A549 (cell line): Measurements from ENCODE around the gene AXIN2. TPM values are rescaled to one million over a fixed set of nuclear protein-coding genes. Genes with fewer than 3 reads are reported as not detected.
"Not testable (repeated sequence)": the region's sequence is repeated elsewhere in the genome, so short reads cannot be mapped to it uniquely, and the experiment has no call there.

Source experiments
- ATAC-seq, 2 experiments: fragments of 200-7000 bp in 1 of 2; fragments of >200 bp in 1 of 2; cut with Nextera tagmentation in 1 of 2; cut with Tn5 transposase in 1 of 2; 3 replicates each; pipeline versions ENCODE4 v1.8.0 to v1.9.1; 2018 to 2020; ENCODE audit warnings: mild to moderate bottlenecking in 1 of 2, moderate library complexity in 1 of 2
- CTCF ChIA-PET: fragments of 300-600 bp; sonication (Branson Sonifier 250); formaldehyde crosslinking; extraction: SDS; loops from one replicate; lab custom pipeline; 2021; ENCODE audit warnings: antibody characterized with exemption, inconsistent platforms; lab: Yijun Ruan, JAX
- POLR2A ChIA-PET: fragments of 350-600 bp; formaldehyde crosslinking; extraction: SDS; loops from one replicate; lab custom pipeline; 2021; ENCODE audit warnings: antibody characterized with exemption, inconsistent platforms; lab: Yijun Ruan, JAX
- DNase-seq, 2 experiments: peaks; one replicate each; pipeline versions ENCODE4 v3.0.0 to v3.0.0-alpha.2; 2011 to 2016; ENCODE audit warnings: low read depth in 1 of 2, low spot score in 1 of 2
- FAIRE-seq: peaks from 2 replicates; lab custom pipeline; 2011; peaks lifted over from hg19 to GRCh38; lab: Jason Lieb, UNC
- H3K27ac ChIP-seq, 2 experiments: fragments of >200 bp; sonication (Bioruptor Twin); formaldehyde crosslinking; 3 replicates each; pipeline ENCODE4 v1.5.1; 2016 to 2017
- H3K4me1 ChIP-seq: fragments of >200 bp; sonication (Bioruptor Twin); formaldehyde crosslinking; 3 replicates; pipeline ENCODE4 v1.6.1; 2016
- H3K4me2 ChIP-seq: fragments of >200 bp; sonication (Bioruptor Twin); formaldehyde crosslinking; 3 replicates; pipeline ENCODE4 v1.6.1; 2016
- H3K4me3 ChIP-seq: fragments of >200 bp; sonication (Bioruptor Twin); formaldehyde crosslinking; 3 replicates; pipeline ENCODE4 v1.5.1; 2016
- H3K9me3 ChIP-seq: fragments of >200 bp; sonication (Bioruptor Twin); formaldehyde crosslinking; 3 replicates; pipeline ENCODE4 v1.6.1; 2016
- CBX2 ChIP-seq: fragments of 200-600 bp; sonication (generic); IDR thresholded peaks from 2 replicates; pipeline ENCODE4 v1.6.1; 2016; ENCODE audit warnings: low read depth, mild to moderate bottlenecking, borderline replicate concordance
- CBX8 ChIP-seq: fragments of 200-600 bp; sonication (generic); IDR thresholded peaks from 2 replicates; pipeline ENCODE4 v1.6.1; 2016
- CHD4 ChIP-seq: fragments of 200-600 bp; sonication (generic); IDR thresholded peaks from 2 replicates; pipeline ENCODE4 v1.6.1; 2016; ENCODE audit warnings: antibody characterized with exemption, mild to moderate bottlenecking, borderline replicate concordance
- EHMT2 ChIP-seq: fragments of 200-600 bp; sonication (generic); IDR thresholded peaks from 2 replicates; pipeline ENCODE4 v1.6.1; 2016; ENCODE audit warnings: antibody characterized with exemption, low read depth, mild to moderate bottlenecking, moderate library complexity
- FOSB ChIP-seq: fragments of 250-450 bp; sonication (Bioruptor Pico); IDR thresholded peaks from 2 replicates; pipeline ENCODE4 v1.5.0; 2020; ENCODE audit warnings: mild to moderate bottlenecking, moderate library complexity
- HDAC2 ChIP-seq: fragments of 200-600 bp; sonication (generic); IDR thresholded peaks from 2 replicates; pipeline ENCODE4 v1.6.1; 2016
- HOXA7 ChIP-seq: fragments of 250-450 bp; sonication (Bioruptor Pico); IDR thresholded peaks from 2 replicates; pipeline ENCODE4 v1.5.0; 2020; ENCODE audit warnings: mild to moderate bottlenecking, moderate library complexity
- HOXB13 ChIP-seq: fragments of 250-450 bp; sonication (Bioruptor Pico); IDR thresholded peaks from 2 replicates; pipeline ENCODE4 v1.5.0; 2020; ENCODE audit warnings: low read depth, mild to moderate bottlenecking, moderate library complexity
- HOXB5 ChIP-seq: fragments of 250-450 bp; sonication (Bioruptor Pico); IDR thresholded peaks from 2 replicates; pipeline ENCODE4 v1.5.0; 2020; ENCODE audit warnings: mild to moderate bottlenecking, moderate library complexity
- MAFK ChIP-seq: fragments of 450-650 bp; IDR thresholded peaks from 2 replicates; pipeline ENCODE4 v1.6.1; 2014; ENCODE audit not compliant: partially characterized antibody
- MAZ ChIP-seq: fragments of 150-350 bp; IDR thresholded peaks from 2 replicates; pipeline ENCODE4 v1.6.1; 2014; ENCODE audit warnings: antibody characterized with exemption, low read depth, low read length, borderline replicate concordance
- MYC ChIP-seq: IDR thresholded peaks from 2 replicates; pipeline ENCODE4 v1.6.1; 2012; ENCODE audit warnings: mild to moderate bottlenecking, inconsistent platforms, low read length, improper control_type of control experiment, borderline replicate concordance
- POLR2A ChIP-seq: IDR thresholded peaks from 2 replicates; pipeline ENCODE4 v1.6.1; 2012; ENCODE audit warnings: mild to moderate bottlenecking, low read length
- POLR2AphosphoS2 ChIP-seq: conservative IDR thresholded peaks from 2 replicates; pipeline ENCODE4 v1.6.1; 2012; ENCODE audit warnings: low read length, improper control_type of control experiment, inconsistent platforms
- RFX5 ChIP-seq: fragments of 450-650 bp; IDR thresholded peaks from 2 replicates; pipeline ENCODE4 v1.7.1; 2014; ENCODE audit warnings: antibody characterized with exemption, mild to moderate bottlenecking, moderate library complexity
- RNF2 ChIP-seq: fragments of 200-600 bp; sonication (generic); IDR thresholded peaks from 2 replicates; pipeline ENCODE4 v1.6.1; 2016; ENCODE audit warnings: low read depth, mild to moderate bottlenecking, antibody characterized with exemption, moderate library complexity, borderline replicate concordance
- SREBF2 ChIP-seq: fragments of 450-650 bp; IDR thresholded peaks from 2 replicates; pipeline ENCODE4 v1.6.1; 2014; ENCODE audit warnings: mild to moderate bottlenecking, moderate library complexity
- TFCP2L1 ChIP-seq: fragments of 250-450 bp; sonication (Bioruptor Pico); IDR thresholded peaks from 2 replicates; pipeline ENCODE4 v1.5.0; 2021; ENCODE audit warnings: mild to moderate bottlenecking
- TP53 ChIP-seq: fragments of 250-450 bp; sonication (Bioruptor Pico); IDR thresholded peaks from 2 replicates; pipeline ENCODE4 v1.5.0; 2021; ENCODE audit warnings: mild to moderate bottlenecking, moderate library complexity
- ZC3H11A ChIP-seq: fragments of 450-650 bp; IDR thresholded peaks from 2 replicates; pipeline ENCODE4 v1.6.1; 2014; ENCODE audit warnings: antibody characterized with exemption, mild to moderate bottlenecking
- ZNF302 ChIP-seq: fragments of 250-450 bp; sonication (Bioruptor Pico); IDR thresholded peaks from 2 replicates; pipeline ENCODE4 v1.9.0; 2021; ENCODE audit warnings: inconsistent platforms, mild to moderate bottlenecking, moderate library complexity
- ZSCAN20 ChIP-seq: fragments of 250-450 bp; sonication (Bioruptor Pico); IDR thresholded peaks from 2 replicates; pipeline ENCODE4 v1.8.0; 2022; ENCODE audit warnings: mild to moderate bottlenecking, moderate library complexity
- WGBS: methylation state at CpG from one replicate; pipeline ENCODE4 v1.1.6; 2017; ENCODE audit errors: missing lambda C conversion rate; 5-methylcytosine and 5-hydroxymethylcytosine counted together
- polyA plus RNA-seq, 4 experiments: library from polyadenylated mRNA; depleted of rRNA in 3 of 4; stranded (reverse); fragments of >200 nt; fragmentation: RNase III in 1 of 4; extraction: RNeasy Plus Mini Kit Qiagen cat#74134 plus additional on column Dnase treatment in 1 of 4; gene quantifications; 2 replicates in 3 of 4; 3 replicates in 1 of 4; pipeline ENCODE4 v1.2.3, GENCODE V29; 2011 to 2017
- TF ChIP-seq, protein P1 (sequence below): fragments of 150-350 bp; IDR thresholded peaks from 2 replicates; pipeline ENCODE4 v1.6.1; 2014; ENCODE audit warnings: low read depth, mild to moderate bottlenecking, low read length
- TF ChIP-seq, protein P2 (sequence below): fragments of >200 bp; sonication (Bioruptor Twin); formaldehyde crosslinking; IDR thresholded peaks from 3 replicates; pipeline ENCODE4 v1.6.1; 2016
- TF ChIP-seq, protein P3 (sequence below): fragments of 200-600 bp; sonication (generic); IDR thresholded peaks from 2 replicates; pipeline ENCODE4 v1.6.1; 2016; ENCODE audit warnings: antibody characterized with exemption, mild to moderate bottlenecking, moderate library complexity

The AXIN2 gene
- polyA plus RNA-seq, 2 of the 4 experiments (the other 2 are of a cell fraction): 4.0 to 4.9 TPM

DNA sequence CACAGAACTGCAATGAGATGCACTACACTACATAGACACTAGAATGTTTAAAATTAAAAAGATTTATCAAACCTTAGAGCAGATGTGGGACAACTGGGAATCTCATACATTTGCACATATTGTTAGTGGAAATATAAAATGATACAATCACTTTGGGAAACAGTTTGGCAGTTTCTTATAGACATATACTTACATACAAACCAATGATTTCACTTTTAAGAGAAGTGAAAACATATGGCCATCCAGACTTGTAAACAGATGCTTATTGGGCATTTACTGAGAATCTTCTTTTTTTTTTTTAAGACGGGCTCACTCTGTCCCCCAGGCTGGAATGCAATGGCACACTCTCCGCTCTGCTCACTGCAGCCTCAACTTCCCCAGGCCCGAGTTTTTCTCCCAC, 50.1 kb downstream of the AXIN2 start:
- DNase-seq (no peak), FAIRE-seq (no peak), ATAC-seq (no peak)
- no peaks in the 10 kb centered on the region for H3K4me1 ChIP-seq
- H3K4me2 ChIP-seq: no peak overlapping the region
- no peak overlapping the region for H3K27ac ChIP-seq
- WGBS: 36% methylated on average over 3 of the region's 3 CpGs
- H3K4me3 ChIP-seq: no peak overlapping the region
- ChIA-PET CTCF (interaction anchor here (0.9 kb wide), 1 partner anchor 8 kb away, joined by 3 read pairs; no protein-coding TSS in a partner anchor), POLR2A (no interaction called here)
- TF ChIP-seq HDAC2 (no peak), ZC3H11A (no peak), MAFK (no peak), POLR2A (no peak), HOXB13 (CRISPR knock-in tag) (no peak), TP53 (CRISPR knock-in tag) (no peak), HOXA7 (CRISPR knock-in tag) (no peak), MYC (no peak), EHMT2 (no peak), RFX5 (no peak), HOXB5 (no peak), FOSB (CRISPR knock-in tag) (no peak), POLR2AphosphoS2 (no peak), ZNF302 (CRISPR knock-in tag) (no peak)
- TF ChIP-seq, protein P1, sequence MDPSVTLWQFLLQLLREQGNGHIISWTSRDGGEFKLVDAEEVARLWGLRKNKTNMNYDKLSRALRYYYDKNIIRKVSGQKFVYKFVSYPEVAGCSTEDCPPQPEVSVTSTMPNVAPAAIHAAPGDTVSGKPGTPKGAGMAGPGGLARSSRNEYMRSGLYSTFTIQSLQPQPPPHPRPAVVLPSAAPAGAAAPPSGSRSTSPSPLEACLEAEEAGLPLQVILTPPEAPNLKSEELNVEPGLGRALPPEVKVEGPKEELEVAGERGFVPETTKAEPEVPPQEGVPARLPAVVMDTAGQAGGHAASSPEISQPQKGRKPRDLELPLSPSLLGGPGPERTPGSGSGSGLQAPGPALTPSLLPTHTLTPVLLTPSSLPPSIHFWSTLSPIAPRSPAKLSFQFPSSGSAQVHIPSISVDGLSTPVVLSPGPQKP: no peak
- TF ChIP-seq, protein P2, sequence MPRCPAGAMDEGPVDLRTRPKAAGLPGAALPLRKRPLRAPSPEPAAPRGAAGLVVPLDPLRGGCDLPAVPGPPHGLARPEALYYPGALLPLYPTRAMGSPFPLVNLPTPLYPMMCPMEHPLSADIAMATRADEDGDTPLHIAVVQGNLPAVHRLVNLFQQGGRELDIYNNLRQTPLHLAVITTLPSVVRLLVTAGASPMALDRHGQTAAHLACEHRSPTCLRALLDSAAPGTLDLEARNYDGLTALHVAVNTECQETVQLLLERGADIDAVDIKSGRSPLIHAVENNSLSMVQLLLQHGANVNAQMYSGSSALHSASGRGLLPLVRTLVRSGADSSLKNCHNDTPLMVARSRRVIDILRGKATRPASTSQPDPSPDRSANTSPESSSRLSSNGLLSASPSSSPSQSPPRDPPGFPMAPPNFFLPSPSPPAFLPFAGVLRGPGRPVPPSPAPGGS: no peak
- TF ChIP-seq, protein P3, sequence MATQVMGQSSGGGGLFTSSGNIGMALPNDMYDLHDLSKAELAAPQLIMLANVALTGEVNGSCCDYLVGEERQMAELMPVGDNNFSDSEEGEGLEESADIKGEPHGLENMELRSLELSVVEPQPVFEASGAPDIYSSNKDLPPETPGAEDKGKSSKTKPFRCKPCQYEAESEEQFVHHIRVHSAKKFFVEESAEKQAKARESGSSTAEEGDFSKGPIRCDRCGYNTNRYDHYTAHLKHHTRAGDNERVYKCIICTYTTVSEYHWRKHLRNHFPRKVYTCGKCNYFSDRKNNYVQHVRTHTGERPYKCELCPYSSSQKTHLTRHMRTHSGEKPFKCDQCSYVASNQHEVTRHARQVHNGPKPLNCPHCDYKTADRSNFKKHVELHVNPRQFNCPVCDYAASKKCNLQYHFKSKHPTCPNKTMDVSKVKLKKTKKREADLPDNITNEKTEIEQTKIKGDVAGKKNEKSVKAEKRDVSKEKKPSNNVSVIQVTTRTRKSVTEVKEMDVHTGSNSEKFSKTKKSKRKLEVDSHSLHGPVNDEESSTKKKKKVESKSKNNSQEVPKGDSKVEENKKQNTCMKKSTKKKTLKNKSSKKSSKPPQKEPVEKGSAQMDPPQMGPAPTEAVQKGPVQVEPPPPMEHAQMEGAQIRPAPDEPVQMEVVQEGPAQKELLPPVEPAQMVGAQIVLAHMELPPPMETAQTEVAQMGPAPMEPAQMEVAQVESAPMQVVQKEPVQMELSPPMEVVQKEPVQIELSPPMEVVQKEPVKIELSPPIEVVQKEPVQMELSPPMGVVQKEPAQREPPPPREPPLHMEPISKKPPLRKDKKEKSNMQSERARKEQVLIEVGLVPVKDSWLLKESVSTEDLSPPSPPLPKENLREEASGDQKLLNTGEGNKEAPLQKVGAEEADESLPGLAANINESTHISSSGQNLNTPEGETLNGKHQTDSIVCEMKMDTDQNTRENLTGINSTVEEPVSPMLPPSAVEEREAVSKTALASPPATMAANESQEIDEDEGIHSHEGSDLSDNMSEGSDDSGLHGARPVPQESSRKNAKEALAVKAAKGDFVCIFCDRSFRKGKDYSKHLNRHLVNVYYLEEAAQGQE: no peak
- no peaks in the 10 kb centered on the region for H3K9me3 ChIP-seq

DNA sequence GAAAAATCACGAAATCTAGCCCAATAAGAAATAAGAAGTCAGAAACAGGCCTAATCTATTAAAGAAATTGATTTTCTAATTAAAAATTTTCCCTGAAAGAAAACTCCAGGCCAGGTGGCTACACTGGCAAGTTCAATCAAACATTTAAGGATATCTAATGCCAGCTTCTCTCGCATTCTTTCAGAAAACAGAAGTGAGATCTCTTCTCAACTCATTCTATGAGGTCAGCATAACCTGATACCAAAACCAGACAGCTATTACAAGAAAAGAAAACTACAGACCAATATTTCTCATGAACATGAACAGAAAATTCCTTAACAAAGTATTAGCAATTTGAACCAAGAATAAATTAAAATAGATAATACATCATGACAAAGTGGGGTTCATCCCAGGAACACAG, 52.4 kb downstream of the AXIN2 start:
- 19% methylated on average over 2 of the region's 2 CpGs for WGBS
- FAIRE-seq (no peak), DNase-seq (no peak), ATAC-seq (no peak)
- H3K9me3 ChIP-seq: no peaks in the 10 kb centered on the region
- ChIA-PET CTCF (interaction anchor here (1.0 kb wide), 1 partner anchor 215 kb away, joined by 3 read pairs; no protein-coding TSS in a partner anchor), POLR2A (no interaction called here)
- H3K4me2 ChIP-seq: no peak overlapping the region
- no peaks in the 10 kb centered on the region for H3K4me1 ChIP-seq
- H3K27ac ChIP-seq: no peak overlapping the region
- TF ChIP-seq ZSCAN20 (CRISPR knock-in tag) (no peak), TFCP2L1 (CRISPR knock-in tag) (no peak), POLR2A (no peak), MAZ (no peak), CBX8 (no peak), CHD4 (no peak), CBX2 (no peak), RNF2 (no peak), SREBF2 (no peak)
- no peak overlapping the region for H3K4me3 ChIP-seq

DNA sequence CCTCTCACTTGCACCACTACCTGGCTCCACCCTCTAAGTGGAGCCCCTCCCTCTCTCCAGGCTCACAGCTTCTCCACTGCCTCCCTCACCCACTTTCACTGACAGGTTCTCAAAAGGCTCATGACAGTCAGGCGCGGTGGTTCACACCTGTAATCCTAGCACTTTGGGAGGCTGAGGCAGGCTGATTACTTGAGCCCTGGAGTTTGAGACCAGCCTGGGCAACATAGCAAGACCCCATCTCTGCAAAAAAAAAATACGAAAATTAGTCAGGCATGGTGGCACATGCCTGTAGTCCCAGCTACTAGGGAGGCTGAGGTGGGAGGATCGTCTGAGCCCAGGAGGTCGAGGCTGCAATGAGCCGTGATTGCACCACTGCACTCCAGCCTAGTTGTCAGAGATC, 56.8 kb downstream of the AXIN2 start:
- POLR2A ChIA-PET, H3K4me3 ChIP-seq, FAIRE-seq, H3K4me2 ChIP-seq, H3K4me1 ChIP-seq, ATAC-seq, DNase-seq, H3K9me3 ChIP-seq, H3K27ac ChIP-seq: not testable (repeated sequence)
- CTCF ChIA-PET: interaction anchor here (1.0 kb wide), 1 partner anchor 11 kb away, joined by 3 read pairs; no protein-coding TSS in a partner anchor
- WGBS: 47% methylated on average over 6 of the region's 6 CpGs
